ENCODE results near the gene DCDC2C. TPM values are rescaled to one million over a fixed set of nuclear protein-coding genes. Genes with fewer than 3 reads are reported as not detected.

Gene DCDC2C
- total RNA-seq, 4 donors from 2014 or later, result 0.40 to 1.5 (median 0.68) TPM

DNA sequence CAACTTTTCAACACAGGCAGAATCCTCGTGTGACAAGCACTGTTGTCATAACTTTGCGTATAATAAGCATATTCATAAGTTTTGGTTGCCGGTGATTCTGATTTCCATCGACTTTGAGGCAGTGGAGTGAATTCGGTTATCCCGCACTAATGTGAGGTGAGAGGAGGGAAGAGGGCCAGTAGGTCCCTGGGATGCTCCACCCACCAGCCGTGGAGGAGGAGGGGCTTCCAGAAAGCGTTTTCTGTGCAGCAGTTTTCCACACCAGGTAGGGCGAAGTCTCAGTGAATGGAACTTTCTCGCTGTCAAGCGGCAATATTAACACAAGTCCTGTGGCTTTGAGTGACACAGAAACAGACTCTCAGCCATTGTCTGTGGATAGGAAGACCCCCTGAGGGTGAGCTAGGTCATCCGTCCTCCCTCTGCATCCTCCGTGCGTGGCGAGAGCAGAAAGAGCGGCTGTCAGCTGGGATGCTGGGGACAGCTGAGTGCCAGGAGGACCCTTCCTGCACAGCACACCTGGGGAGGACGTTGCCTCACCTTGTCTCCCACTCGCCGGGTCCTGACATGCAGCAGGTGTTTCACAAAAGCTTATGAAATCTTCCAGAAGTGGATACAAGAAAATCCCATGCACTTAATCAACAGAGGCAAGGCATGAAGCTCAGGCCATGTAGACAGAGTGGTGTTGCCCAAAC lies 67.5 kb downstream of the DCDC2C start:
- H3K4me1 ChIP-seq, result no peaks in the 10 kb centered on the region
- H3K4me3 ChIP-seq (replicated peaks in 1 of 3), result no peak overlapping the region
- H3K27ac ChIP-seq, result no peak overlapping the region
- 81 to 87% methylated on average over 16 to 19 of the region's 19 CpGs for WGBS, 2 donors
- DNase-seq, result no peak
- intact Hi-C loops (cut with DNase I), result no loop called here
- H3K27me3 ChIP-seq, result no peaks in the 10 kb centered on the region
- no peaks in the 10 kb centered on the region for H3K9me3 ChIP-seq
- no peaks in the 10 kb centered on the region for H3K36me3 ChIP-seq
- TF ChIP-seq POLR2A (IDR thresholded peaks at IDR 0.05), result no peak
- TF ChIP-seq, protein P1, sequence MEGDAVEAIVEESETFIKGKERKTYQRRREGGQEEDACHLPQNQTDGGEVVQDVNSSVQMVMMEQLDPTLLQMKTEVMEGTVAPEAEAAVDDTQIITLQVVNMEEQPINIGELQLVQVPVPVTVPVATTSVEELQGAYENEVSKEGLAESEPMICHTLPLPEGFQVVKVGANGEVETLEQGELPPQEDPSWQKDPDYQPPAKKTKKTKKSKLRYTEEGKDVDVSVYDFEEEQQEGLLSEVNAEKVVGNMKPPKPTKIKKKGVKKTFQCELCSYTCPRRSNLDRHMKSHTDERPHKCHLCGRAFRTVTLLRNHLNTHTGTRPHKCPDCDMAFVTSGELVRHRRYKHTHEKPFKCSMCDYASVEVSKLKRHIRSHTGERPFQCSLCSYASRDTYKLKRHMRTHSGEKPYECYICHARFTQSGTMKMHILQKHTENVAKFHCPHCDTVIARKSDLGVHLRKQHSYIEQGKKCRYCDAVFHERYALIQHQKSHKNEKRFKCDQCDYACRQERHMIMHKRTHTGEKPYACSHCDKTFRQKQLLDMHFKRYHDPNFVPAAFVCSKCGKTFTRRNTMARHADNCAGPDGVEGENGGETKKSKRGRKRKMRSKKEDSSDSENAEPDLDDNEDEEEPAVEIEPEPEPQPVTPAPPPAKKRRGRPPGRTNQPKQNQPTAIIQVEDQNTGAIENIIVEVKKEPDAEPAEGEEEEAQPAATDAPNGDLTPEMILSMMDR (IDR thresholded peaks at IDR 0.05), result no peak

DNA sequence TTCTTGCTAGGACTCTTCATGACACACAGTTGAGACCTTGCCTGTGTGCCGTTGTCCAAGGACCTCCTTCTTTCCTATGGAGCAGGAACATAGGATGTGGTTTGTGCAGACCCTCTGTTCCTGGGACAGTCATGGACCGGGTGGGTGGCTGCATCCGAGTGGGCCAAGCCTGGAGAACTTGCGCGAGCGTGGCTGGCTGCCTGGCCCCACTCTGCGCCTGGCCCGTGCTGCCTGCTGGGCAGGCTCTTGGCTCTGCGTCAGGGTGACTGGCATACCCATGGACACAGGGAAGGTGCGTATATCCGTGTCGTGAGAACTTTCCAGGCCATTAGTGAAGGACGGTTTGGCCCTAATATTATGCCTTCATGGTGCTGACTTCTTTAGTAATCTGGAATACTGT lies 68.2 kb downstream of the DCDC2C start:
- Histone ChIP-seq H3K27me3 (no peaks in the 10 kb centered on the region), H3K4me1 (no peaks in the 10 kb centered on the region), H3K36me3 (no peaks in the 10 kb centered on the region), H3K4me3 (replicated peaks in 1 of 3) (no peak overlapping the region), H3K27ac (no peak overlapping the region), H3K9me3 (no peaks in the 10 kb centered on the region)
- TF ChIP-seq, protein P1 (IDR thresholded peaks at IDR 0.05), result no peak
- TF ChIP-seq POLR2A (IDR thresholded peaks at IDR 0.05), result no peak
- DNase-seq, result no peak
- WGBS, 2 donors, result 84% methylated on average over 13 of the region's 13 CpGs
- intact Hi-C loops (cut with DNase I), result no loop called here

DNA sequence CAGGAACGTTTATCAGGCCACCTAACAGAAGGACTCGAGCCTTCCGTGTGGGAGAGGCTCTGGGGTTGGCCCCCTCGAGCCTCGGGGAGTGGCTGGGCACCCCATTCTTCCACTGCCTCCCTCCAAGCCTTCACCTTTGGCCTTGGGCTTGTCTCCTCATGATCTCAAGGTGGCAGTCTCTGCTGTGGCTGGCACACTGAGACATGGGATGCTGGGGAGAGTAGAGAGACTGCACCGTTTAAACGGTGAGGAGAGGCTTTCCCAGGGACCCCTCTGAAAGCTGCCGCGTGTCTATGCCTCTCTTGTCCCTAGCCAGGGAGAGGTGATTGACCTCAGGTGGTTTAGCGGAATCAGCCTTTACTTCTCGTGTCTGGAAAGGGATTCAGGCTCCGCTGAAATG lies 71.0 kb downstream of the DCDC2C start:
- Histone ChIP-seq H3K9me3 (no peaks in the 10 kb centered on the region), H3K4me1 (no peaks in the 10 kb centered on the region), H3K36me3 (no peaks in the 10 kb centered on the region), H3K4me3 (replicated peaks in 1 of 3) (no peak overlapping the region), H3K27me3 (no peaks in the 10 kb centered on the region), H3K27ac (no peak overlapping the region)
- 68 to 82% methylated on average over 12 of the region's 12 CpGs for WGBS, 2 donors
- TF ChIP-seq POLR2A (IDR thresholded peaks at IDR 0.05), result no peak
- TF ChIP-seq, protein P1 (IDR thresholded peaks at IDR 0.05), result no peak
- intact Hi-C loops (cut with DNase I), result no loop called here
- DNase-seq, result no peak

DNA sequence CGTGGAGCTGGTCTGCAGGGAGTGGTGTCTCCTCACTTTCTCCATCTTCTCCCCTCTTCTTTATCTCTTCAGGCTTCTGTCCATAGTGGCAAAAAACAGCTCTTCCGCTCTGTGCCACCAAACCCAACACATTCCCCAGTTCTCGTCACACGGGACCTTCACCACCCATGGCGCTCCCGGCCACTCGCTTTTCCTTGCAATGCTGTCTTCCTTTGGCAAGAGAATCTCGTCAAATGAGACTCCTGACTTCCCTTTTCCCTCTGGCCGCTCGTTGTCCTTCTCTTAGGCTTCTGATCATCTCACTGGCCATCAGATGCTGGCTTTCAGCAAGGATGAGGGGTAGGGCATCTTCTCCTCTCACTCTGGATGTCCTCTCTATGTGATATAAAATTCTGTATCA lies 72.9 kb downstream of the DCDC2C start:
- Histone ChIP-seq H3K27me3 (no peaks in the 10 kb centered on the region), H3K36me3 (no peaks in the 10 kb centered on the region), H3K27ac (no peak overlapping the region), H3K4me1 (no peaks in the 10 kb centered on the region), H3K9me3 (no peaks in the 10 kb centered on the region), H3K4me3 (replicated peaks in 1 of 3) (no peak overlapping the region)
- intact Hi-C loops (cut with DNase I), result no loop called here
- no peak for DNase-seq
- 86 to 88% methylated on average over 10 of the region's 10 CpGs for WGBS, 2 donors
- TF ChIP-seq, protein P1 (IDR thresholded peaks at IDR 0.05), result no peak
- no peak for TF ChIP-seq POLR2A (IDR thresholded peaks at IDR 0.05)

DNA sequence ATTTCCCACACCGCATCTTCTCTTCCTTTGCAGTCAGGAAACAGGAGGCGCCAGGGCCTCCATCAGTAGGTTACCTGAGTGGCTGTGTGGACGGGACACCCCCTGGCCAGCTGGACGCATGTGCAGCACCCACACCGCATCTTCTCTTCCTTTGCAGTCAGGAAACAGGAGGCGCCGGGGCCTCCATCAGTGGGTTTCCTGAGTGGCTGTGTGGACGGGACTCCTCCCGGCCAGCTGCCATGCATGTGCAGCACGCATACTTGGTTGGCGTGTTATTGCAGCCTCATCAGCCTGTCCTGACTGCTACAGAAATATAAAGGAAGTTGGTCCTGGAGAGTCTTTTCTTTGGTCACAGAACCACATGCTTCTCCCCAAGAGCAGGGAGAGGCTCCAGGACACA lies 74.6 kb downstream of the DCDC2C start:
- no peak overlapping the region for H3K27ac ChIP-seq
- H3K36me3 ChIP-seq, result no peaks in the 10 kb centered on the region
- no peaks in the 10 kb centered on the region for H3K4me1 ChIP-seq
- intact Hi-C loops (cut with DNase I), result no loop called here
- no peaks in the 10 kb centered on the region for H3K9me3 ChIP-seq
- no peak for TF ChIP-seq POLR2A (IDR thresholded peaks at IDR 0.05)
- TF ChIP-seq, protein P1 (IDR thresholded peaks at IDR 0.05), result no peak
- H3K4me3 ChIP-seq (replicated peaks in 1 of 3), result no peak overlapping the region
- 82 to 91% methylated on average over 8 to 11 of the region's 11 CpGs for WGBS, 2 donors
- no peak for DNase-seq
- H3K27me3 ChIP-seq, result no peaks in the 10 kb centered on the region

Data from thyroid gland (tissue), 4 donors.